ENCODE data around the gene FOXA2.

Gene FOXA2

DNA sequence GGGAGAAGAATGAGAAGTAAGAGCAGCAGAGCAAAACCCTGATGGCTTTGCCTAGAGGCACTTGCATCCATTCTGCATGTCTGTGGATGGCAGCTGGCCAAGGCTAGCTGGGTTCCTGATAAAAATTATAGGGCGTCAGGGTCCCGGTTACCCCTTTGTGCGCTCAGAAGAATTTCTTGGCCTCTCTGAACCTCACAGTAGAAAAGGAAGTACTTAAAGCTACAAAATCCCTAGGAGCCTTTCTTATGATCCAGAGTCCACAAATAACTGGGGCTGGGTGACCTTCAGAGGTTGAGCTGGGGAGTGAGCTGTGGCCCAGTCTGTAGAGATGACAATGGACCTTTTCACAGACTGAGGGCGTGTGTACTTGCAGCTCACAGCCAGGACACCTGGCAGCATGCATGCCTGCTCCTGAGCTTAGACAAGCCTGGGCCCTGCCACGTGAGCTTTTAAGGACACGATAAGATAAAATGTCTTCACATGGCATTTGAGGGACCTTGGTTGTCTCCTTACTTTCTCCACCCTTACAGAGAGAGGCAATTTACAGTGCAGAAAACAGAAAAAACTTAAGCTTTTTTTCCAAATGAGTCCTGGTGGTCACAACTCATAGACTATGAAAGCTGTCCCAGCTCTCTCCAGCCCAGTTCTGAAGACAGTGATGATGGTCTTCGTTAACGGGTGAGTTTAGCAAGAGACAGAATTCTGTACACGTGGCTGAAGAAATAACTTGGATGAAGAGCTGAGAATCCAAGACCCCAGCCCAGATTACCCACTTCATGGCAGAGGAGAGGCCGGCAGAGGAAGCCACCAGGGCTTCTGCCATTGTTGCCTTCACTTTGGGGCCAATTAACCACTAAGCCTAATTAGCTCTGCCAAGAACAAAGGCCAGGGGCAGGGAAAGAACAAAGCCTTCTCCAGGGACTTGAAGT is 50.3 kb downstream of the FOXA2 start:
- H3K4me3 ChIP-seq (ENCODE audit: low read depth, low read length), result no peak overlapping the region
- H3K27me3 ChIP-seq (ENCODE audit: insufficient read depth, low read depth, severe bottlenecking), result peaks cover 42% of the 10 kb centered on the region
- H3K36me3 ChIP-seq, result no peaks in the 10 kb centered on the region
- DNase-seq, result no peak
- TF ChIP-seq, protein P1, sequence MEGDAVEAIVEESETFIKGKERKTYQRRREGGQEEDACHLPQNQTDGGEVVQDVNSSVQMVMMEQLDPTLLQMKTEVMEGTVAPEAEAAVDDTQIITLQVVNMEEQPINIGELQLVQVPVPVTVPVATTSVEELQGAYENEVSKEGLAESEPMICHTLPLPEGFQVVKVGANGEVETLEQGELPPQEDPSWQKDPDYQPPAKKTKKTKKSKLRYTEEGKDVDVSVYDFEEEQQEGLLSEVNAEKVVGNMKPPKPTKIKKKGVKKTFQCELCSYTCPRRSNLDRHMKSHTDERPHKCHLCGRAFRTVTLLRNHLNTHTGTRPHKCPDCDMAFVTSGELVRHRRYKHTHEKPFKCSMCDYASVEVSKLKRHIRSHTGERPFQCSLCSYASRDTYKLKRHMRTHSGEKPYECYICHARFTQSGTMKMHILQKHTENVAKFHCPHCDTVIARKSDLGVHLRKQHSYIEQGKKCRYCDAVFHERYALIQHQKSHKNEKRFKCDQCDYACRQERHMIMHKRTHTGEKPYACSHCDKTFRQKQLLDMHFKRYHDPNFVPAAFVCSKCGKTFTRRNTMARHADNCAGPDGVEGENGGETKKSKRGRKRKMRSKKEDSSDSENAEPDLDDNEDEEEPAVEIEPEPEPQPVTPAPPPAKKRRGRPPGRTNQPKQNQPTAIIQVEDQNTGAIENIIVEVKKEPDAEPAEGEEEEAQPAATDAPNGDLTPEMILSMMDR (IDR thresholded peaks at IDR 0.05; ENCODE audit: low read depth, low read length), result no peak
- no peak overlapping the region for H3K27ac ChIP-seq
- no peaks in the 10 kb centered on the region for H3K9me3 ChIP-seq (ENCODE audit: severe bottlenecking)

DNA sequence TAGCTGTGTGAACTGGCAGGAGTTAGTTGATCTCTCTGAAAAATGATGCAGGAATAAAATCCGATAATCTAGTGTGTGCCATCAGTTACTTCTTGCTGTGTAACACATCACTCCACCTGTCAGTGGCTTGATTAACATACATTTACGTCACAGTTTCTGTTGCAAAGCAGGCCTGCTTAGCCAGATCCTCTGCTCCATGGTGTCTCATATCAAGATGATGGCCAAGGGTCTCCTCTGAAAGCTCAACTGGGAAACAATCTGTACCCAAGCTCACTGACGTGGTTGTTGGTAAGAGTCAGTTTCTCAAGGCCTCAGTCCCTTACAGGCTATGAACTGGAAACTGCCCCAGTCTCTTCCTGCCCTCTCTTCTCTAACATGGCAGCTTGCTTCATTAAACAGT is 51.8 kb downstream of the FOXA2 start:
- TF ChIP-seq, protein P1 (IDR thresholded peaks at IDR 0.05; ENCODE audit: low read depth, low read length), result no peak
- H3K36me3 ChIP-seq, result no peaks in the 10 kb centered on the region
- peaks cover 43% of the 10 kb centered on the region for H3K27me3 ChIP-seq (ENCODE audit: insufficient read depth, low read depth, severe bottlenecking)
- no peaks in the 10 kb centered on the region for H3K9me3 ChIP-seq (ENCODE audit: severe bottlenecking)
- DNase-seq, result no peak
- H3K27ac ChIP-seq, result no peak overlapping the region
- no peak overlapping the region for H3K4me3 ChIP-seq (ENCODE audit: low read depth, low read length)

DNA sequence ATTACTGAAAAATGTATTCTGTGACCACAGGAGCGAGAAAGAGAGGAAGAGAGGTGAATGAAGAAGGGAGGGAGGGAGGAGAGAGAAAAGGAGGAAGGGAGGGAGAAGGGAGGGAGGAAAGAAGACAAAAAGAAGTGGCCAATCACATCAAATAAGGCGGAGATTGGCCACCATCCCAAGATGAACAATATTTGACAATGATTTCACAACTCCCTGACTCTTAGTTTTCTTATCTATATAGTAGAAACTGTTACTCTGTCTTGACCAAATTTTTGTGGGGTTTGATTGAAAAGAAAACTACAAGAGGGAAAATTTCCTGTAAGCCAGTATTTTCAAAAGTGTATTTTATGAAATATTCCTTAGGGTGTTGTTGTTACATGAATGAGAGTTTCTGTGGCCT is 52.6 kb downstream of the FOXA2 start:
- H3K27me3 ChIP-seq (ENCODE audit: insufficient read depth, low read depth, severe bottlenecking), result peaks cover 45% of the 10 kb centered on the region
- H3K9me3 ChIP-seq (ENCODE audit: severe bottlenecking), result no peaks in the 10 kb centered on the region
- H3K4me3 ChIP-seq (ENCODE audit: low read depth, low read length), result no peak overlapping the region
- TF ChIP-seq, protein P1 (IDR thresholded peaks at IDR 0.05; ENCODE audit: low read depth, low read length), result no peak
- H3K36me3 ChIP-seq, result no peaks in the 10 kb centered on the region
- no peak overlapping the region for H3K27ac ChIP-seq
- no peak for DNase-seq

DNA sequence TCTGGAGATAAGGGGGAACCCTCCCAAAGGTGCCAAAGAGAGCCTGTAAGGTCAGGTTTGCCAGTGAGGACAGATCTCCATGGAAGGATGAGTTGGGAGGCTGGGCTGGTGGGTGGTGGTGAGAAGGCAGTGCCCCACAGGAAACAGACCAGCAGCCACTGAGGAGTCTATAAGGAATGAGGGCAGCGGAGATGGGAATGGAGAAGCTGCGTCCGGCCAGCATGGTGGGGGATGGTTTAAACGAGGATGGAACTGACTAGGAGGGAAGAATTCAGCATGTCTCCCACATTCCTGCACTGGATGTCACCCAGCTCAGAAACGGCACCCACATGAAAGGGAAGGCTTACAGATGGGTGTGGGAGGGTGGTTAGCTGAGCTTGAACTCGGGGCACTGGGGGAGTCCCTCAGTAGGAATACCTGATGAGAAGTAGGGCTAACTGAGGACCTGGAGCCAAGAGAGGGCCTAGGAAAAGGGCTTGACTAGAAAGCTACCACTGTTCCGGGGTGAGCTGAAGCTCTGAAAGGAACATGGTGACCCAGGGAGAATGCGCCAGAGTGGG is 53.2 kb downstream of the FOXA2 start:
- Histone ChIP-seq H3K9me3 (ENCODE audit: severe bottlenecking) (no peaks in the 10 kb centered on the region), H3K27ac (no peak overlapping the region), H3K36me3 (no peaks in the 10 kb centered on the region), H3K4me3 (ENCODE audit: low read depth, low read length) (no peak overlapping the region), H3K27me3 (ENCODE audit: insufficient read depth, low read depth, severe bottlenecking) (peaks cover 51% of the 10 kb centered on the region)
- TF ChIP-seq, protein P1 (IDR thresholded peaks at IDR 0.05; ENCODE audit: low read depth, low read length), result no peak
- no peak for DNase-seq

Data from WERI-Rb-1 (cell line).